WTC11 (cell line): ENCODE results near the gene SLC13A2. TPM values are rescaled to one million over a fixed set of nuclear protein-coding genes. Genes with fewer than 3 reads are reported as not detected.

ENCODE experiments used
- ATAC-seq: fragments of 200-7000 bp; cut with Tn5 transposase; 2 replicates; pipeline ENCODE4 v1.10.0; 2021; ENCODE audit warnings: mild to moderate bottlenecking, moderate library complexity
- CTCF ChIA-PET: fragments of 300-600 bp; sonication (Branson Sonifier 250); formaldehyde crosslinking; loops from one replicate; lab custom pipeline; 2021; ENCODE audit warnings: antibody characterized with exemption; lab: Charles Lee
- POLR2A ChIA-PET: fragments of 350-600 bp; sonication (Branson Sonifier 250); formaldehyde crosslinking; loops from one replicate; lab custom pipeline; 2021; ENCODE audit warnings: antibody characterized with exemption; lab: Charles Lee
- DNase-seq: peaks from one replicate; pipeline ENCODE4 v3.0.0; 2021; ENCODE audit warnings: low spot score
- H3K27ac Mint-ChIP-seq: 2 replicates; pipeline ENCODE4 v1.8.0; 2021; ENCODE audit warnings: mixed read lengths
- H3K27me3 Mint-ChIP-seq: 2 replicates; pipeline ENCODE4 v1.8.0; 2021; ENCODE audit warnings: low read depth, mild to moderate bottlenecking, moderate library complexity, mixed read lengths
- H3K36me3 Mint-ChIP-seq: 2 replicates; pipeline ENCODE4 v1.8.0; 2021; ENCODE audit warnings: mixed read lengths
- H3K4me1 Mint-ChIP-seq: 2 replicates; pipeline ENCODE4 v1.8.0; 2022; ENCODE audit warnings: mixed read lengths
- H3K4me3 Mint-ChIP-seq: 2 replicates; pipeline ENCODE4 v1.8.0; 2021; ENCODE audit warnings: mild to moderate bottlenecking, moderate library complexity, mixed read lengths
- H3K9me3 Mint-ChIP-seq: 2 replicates; pipeline ENCODE4 v1.8.0; 2021; ENCODE audit warnings: mixed read lengths
- ATF3 ChIP-seq: sonication (generic); formaldehyde crosslinking; conservative IDR thresholded peaks from 2 replicates; pipeline ENCODE4 v1.8.1; 2022; ENCODE audit warnings: mild to moderate bottlenecking, missing genetic modification reagents
- CBFB ChIP-seq: sonication (generic); formaldehyde crosslinking; IDR thresholded peaks from 2 replicates; pipeline ENCODE4 v1.8.1; 2022; ENCODE audit warnings: mild to moderate bottlenecking, low read depth, missing genetic modification reagents
- CREM ChIP-seq: sonication (generic); formaldehyde crosslinking; IDR thresholded peaks from 2 replicates; pipeline ENCODE4 v1.8.1; 2022; ENCODE audit warnings: mild to moderate bottlenecking, missing genetic modification reagents, moderate library complexity
- ESRRA ChIP-seq: sonication (generic); formaldehyde crosslinking; IDR thresholded peaks from 2 replicates; pipeline ENCODE4 v1.8.1; 2022; ENCODE audit warnings: mild to moderate bottlenecking, missing genetic modification reagents, borderline replicate concordance
- KAT7 ChIP-seq: sonication (generic); formaldehyde crosslinking; IDR thresholded peaks from 2 replicates; pipeline ENCODE4 v1.8.1; 2023; ENCODE audit warnings: missing genetic modification reagents, mild to moderate bottlenecking, borderline replicate concordance
- PRDM15 ChIP-seq: sonication (generic); formaldehyde crosslinking; IDR thresholded peaks from 2 replicates; pipeline ENCODE4 v1.8.0; 2022; ENCODE audit warnings: missing genetic modification reagents
- SOX15 ChIP-seq: fragments of 250-450 bp; sonication (Bioruptor Pico); IDR thresholded peaks from 2 replicates; pipeline ENCODE4 v1.9.0; 2021; ENCODE audit warnings: mild to moderate bottlenecking
- USF2 ChIP-seq: sonication (generic); formaldehyde crosslinking; IDR thresholded peaks from 2 replicates; pipeline ENCODE4 v1.8.1; 2023; ENCODE audit warnings: mild to moderate bottlenecking, missing genetic modification reagents, moderate library complexity
- ZBTB21 ChIP-seq: sonication (generic); formaldehyde crosslinking; IDR thresholded peaks from 2 replicates; pipeline ENCODE4 v1.8.1; 2023; ENCODE audit warnings: mild to moderate bottlenecking, missing genetic modification reagents, borderline replicate concordance
- ZNF423 ChIP-seq: fragments of 250-450 bp; sonication (Bioruptor Pico); IDR thresholded peaks from 2 replicates; pipeline ENCODE4 v2.1.2; 2022; ENCODE audit warnings: mild to moderate bottlenecking, moderate library complexity
- total RNA-seq: library from RNA; stranded (reverse); gene quantifications from 3 replicates; pipeline ENCODE4 v1.2.3, GENCODE V29; 2021
- TF ChIP-seq, protein P1 (sequence below): sonication (generic); formaldehyde crosslinking; IDR thresholded peaks from 2 replicates; pipeline ENCODE4 v1.8.0; 2023; ENCODE audit warnings: missing genetic modification reagents, mild to moderate bottlenecking, borderline replicate concordance

Gene SLC13A2
- total RNA-seq, 1 experiment from 2014 or later = not detected

DNA sequence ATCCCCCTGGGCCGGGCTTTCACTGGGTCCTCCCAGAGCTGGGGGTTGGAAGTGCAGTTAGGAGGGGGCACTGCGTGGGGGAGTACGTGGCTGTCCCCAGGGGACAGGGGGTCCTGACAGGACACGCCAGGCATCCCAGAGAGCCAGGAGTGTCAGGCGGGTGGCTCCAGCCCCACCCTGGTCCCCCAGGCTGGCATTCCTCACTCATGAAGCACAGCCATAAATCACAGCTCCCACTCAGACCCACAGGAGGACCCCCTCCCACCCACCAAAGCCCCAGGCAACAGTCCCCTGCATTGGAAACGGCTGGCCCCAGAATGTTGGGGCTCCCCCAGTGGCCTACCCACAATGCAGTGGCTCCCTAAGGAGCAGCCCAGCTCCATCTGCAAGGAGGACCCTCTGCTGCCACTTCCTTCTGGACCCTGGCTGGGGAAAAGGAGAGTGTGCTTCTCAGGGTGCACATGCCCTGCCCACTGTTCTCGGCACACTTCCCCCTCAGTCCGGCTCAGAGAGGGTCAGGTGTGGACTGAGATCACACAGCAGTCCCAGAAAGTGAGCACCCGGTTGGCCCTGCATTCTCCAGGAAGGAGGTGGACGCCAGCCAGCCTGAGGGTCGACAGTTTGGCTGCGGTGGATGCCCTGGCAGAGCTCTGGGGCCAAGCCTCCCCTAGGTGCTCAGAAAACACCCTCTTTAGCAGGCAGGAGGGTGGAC lies 25.4 kb downstream of the SLC13A2 start (continued):
- TF ChIP-seq, protein P1, sequence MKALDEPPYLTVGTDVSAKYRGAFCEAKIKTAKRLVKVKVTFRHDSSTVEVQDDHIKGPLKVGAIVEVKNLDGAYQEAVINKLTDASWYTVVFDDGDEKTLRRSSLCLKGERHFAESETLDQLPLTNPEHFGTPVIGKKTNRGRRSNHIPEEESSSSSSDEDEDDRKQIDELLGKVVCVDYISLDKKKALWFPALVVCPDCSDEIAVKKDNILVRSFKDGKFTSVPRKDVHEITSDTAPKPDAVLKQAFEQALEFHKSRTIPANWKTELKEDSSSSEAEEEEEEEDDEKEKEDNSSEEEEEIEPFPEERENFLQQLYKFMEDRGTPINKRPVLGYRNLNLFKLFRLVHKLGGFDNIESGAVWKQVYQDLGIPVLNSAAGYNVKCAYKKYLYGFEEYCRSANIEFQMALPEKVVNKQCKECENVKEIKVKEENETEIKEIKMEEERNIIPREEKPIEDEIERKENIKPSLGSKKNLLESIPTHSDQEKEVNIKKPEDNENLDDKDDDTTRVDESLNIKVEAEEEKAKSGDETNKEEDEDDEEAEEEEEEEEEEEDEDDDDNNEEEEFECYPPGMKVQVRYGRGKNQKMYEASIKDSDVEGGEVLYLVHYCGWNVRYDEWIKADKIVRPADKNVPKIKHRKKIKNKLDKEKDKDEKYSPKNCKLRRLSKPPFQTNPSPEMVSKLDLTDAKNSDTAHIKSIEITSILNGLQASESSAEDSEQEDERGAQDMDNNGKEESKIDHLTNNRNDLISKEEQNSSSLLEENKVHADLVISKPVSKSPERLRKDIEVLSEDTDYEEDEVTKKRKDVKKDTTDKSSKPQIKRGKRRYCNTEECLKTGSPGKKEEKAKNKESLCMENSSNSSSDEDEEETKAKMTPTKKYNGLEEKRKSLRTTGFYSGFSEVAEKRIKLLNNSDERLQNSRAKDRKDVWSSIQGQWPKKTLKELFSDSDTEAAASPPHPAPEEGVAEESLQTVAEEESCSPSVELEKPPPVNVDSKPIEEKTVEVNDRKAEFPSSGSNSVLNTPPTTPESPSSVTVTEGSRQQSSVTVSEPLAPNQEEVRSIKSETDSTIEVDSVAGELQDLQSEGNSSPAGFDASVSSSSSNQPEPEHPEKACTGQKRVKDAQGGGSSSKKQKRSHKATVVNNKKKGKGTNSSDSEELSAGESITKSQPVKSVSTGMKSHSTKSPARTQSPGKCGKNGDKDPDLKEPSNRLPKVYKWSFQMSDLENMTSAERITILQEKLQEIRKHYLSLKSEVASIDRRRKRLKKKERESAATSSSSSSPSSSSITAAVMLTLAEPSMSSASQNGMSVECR = no peak
- no peak for TF ChIP-seq ZBTB21 (CRISPR knock-in tag)

DNA sequence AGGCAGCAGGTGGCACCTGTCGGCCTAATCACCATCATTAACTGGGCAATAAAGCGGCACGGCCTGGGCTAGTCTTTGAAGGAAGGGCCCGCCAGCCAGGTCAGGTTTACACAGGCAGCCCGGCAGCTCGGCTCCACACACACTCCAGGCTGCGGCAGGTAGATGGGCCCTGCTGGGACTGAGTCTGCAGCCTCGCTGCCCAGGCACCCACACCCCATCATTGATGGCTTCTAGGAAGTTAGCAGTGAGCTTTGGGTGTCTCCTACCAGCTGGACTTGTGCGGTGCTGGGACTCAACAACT lies 25.9 kb downstream of the SLC13A2 start:
- CTCF ChIA-PET = interaction anchor here (1.0 to 7.4 kb wide), 6 partner anchors 33 to 132 kb away, joined by 3 to 42 read pairs (median 4); partner anchors contain the start of gene ALDOC
- Mint-ChIP-seq H3K9me3 (no peaks in the 10 kb centered on the region), H3K27me3 (no peaks in the 10 kb centered on the region)
- TF ChIP-seq KAT7 (CRISPR knock-in tag) (no peak), PRDM15 (CRISPR knock-in tag) (no peak), CBFB (CRISPR knock-in tag) (no peak), ZNF423 (CRISPR knock-in tag) (no peak), CREM (CRISPR knock-in tag) (no peak), SOX15 (no peak), ESRRA (no peak), USF2 (CRISPR knock-in tag) (no peak), ATF3 (CRISPR knock-in tag) (no peak)
- TF ChIP-seq, protein P1 = no peak
- TF ChIP-seq, all 79 proteins: peak for 0
- no peak for DNase-seq
- POLR2A ChIA-PET = interaction anchor here (1.1 kb wide), 1 partner anchor 8 kb away, joined by 3 read pairs; no protein-coding TSS in a partner anchor
- Mint-ChIP-seq H3K4me3 (no peak overlapping the region), H3K36me3 (no peaks in the 10 kb centered on the region), H3K27ac (no peak overlapping the region), H3K4me1 (peaks cover 29% of the 10 kb centered on the region)
- no peak for ATAC-seq
